Measurements from ENCODE around the gene RRBP1.
"Not testable (repeated sequence)": the region's sequence is repeated elsewhere in the genome, so short reads cannot be mapped to it uniquely, and the experiment has no call there.

Gene RRBP1

GRCh38 chr20:17707951-17708350, 25.9 kb upstream of the RRBP1 start:
- DNase-seq: not testable (repeated sequence)

GRCh38 chr20:17706632-17707031, 24.6 kb upstream of the RRBP1 start:
- no peak for DNase-seq

DNA sequence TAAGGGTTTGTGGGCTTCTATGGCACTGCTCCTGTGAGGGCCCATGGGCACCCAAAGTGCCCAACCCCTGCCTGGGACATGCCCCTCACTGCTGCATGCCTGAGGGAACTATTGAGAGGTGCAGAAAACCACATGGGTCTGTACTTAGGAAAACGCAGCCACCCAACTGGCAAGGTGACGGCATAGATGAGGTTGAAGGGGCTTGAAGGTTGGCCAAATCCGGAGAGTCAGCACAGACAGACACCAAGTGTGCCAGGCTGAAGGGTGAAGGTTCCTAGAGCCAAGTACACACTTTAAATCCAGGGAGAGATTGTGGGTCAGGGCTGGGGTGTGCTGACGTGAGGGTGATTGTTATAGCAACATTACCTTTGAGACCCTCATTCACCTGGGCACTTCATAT, 23.9 kb upstream of the RRBP1 start:
- DNase-seq: no peak

GRCh38 chr20:17704589-17705317, 22.7 kb upstream of the RRBP1 start:
- DNase-seq: no peak

- DNase-seq: no peak
Observed at GRCh38 chr20:17701826-17702225, 19.8 kb upstream of the RRBP1 start.

DNA sequence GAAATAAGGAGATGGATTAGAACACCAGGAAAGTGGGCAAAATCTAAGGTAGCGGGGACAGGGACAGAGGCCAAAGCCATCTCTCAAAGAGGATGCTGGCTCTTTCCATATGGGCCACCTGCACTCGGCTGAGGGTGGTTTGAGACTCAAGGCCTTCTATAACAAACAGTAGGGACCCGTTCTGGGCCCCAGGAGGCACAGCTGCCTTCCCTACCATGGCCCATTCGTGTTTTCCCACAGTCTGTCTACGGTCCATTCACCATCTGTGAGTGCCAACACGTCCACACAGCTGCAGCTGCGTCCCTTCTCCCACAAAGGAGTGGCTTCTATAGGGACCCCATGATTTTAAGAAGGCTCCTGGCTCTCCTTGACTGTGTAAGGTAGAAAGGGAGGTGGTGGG, 18.6 kb upstream of the RRBP1 start:
- no peak for DNase-seq

DNA sequence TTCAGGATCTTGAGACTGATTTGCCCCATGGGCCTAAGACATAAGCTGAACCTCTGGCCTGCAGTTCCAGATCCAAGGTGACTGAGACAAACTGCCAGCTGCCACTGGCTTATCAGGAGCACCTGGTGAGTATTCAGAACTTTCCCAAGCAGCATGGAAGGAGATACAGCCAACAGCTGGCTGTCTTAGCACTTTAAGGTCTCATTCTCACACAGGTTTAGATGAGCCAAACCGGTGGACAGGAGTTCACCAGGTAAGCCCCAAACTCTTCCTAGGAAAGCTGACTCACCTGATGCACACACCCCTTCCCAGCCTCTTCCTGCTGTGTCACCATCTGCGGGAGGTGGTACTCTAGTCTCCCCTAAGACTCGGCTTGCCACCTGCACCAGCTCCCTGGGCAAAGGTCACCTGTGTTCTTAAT, 17.9 kb upstream of the RRBP1 start, which contains the start of gene BANF2:
BANF2 (plus strand) TSS at position 36 of the 421 bp plus-strand sequence. CDS start 25,060 bp downstream, outside the sequence.
- DNase-seq: no peak

DNA sequence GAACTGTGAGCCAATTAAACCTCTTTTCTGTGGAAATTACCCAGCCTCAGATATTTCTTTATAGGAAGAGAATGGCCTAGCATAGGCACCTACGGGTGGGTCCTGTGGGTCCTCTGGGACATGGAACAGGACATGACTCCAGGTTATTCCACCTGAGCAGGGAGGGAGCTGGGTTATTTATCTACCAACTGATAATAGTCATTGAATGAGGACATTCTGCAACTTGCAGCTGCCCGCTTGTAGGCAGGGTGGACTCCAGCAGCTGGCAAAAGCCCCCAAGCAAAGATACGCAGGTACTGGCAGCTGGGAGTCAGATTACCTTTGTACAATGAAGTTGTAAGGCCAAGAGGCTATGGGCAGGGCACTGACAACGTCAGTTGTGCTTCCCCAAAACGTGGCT, 16.3 kb upstream of the RRBP1 start:
- no peak for DNase-seq

DNA sequence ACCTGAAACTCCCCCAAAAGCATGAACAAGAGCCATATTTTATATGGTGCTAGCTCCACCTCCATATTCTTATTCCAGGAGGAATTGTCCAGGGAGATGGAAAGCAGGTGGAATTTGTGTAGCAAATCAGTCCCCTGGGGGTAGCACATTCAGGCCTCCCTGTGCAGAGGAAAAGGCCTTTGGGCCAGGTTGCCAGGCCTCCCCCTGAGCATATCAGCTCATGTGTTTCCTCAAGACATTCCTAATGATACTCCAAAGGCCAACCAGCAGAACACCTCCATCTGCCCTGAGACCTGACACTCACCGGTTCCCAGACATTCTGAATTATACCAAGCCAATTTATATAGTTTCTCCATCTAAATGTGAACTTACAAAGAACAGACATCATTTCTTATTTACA, 15.1 kb upstream of the RRBP1 start:
- DNase-seq: no peak

DNA sequence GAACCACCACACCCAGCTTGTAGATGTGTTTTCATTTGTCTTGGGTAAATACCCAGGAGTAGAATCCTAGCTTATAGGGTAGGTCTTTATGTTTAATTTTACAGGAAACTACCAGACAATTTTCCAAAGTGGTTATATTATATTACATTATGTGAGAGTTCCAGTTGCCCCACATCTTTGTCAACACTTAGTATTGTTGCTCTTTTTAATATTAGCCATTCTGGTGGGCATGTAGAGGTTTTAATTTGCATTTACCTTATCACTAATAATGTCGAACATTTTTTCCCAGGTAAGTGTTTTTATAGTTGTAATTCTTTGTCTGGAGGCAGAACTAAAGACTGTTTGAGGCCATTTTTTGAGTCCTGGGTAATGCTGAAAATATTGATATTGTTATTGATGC, 14.2 kb upstream of the RRBP1 start:
- DNase-seq: no peak

DNA sequence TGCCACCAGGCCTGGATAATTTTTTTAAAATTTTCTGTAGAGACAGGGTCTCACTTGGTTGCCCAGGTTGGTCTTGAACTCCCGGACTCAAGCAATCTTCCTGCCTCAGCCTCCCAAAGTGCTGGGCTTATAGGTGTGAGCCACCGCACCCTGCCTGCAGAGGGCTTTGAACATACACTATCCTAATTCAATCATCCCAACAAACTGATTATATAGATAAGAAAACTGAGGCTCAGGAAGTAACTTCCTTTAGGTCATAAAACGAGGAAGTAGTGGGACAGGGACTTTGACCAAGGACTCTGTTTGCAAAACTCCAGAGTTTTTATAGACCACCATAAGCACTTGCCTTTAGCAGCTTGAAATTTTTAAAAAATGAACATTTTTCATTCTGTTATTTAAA, 12.7 kb upstream of the RRBP1 start:
- DNase-seq: no peak

GRCh38 chr20:17693444-17694001, 11.5 kb upstream of the RRBP1 start:
- no peak for DNase-seq

- DNase-seq: no peak
Observed at GRCh38 chr20:17691758-17692157, 9.7 kb upstream of the RRBP1 start.

- DNase-seq: no peak
Observed at GRCh38 chr20:17690144-17690543, 8.1 kb upstream of the RRBP1 start.

GRCh38 chr20:17688965-17689364, 6.9 kb upstream of the RRBP1 start:
- DNase-seq: no peak

- no peak for DNase-seq
Observed at GRCh38 chr20:17687800-17688199, 5.8 kb upstream of the RRBP1 start.

- no peak for DNase-seq
Observed at GRCh38 chr20:17685168-17685567, 3.1 kb upstream of the RRBP1 start.

- no peak for DNase-seq
Observed at GRCh38 chr20:17684077-17684888, 2.2 kb upstream of the RRBP1 start.

DNA sequence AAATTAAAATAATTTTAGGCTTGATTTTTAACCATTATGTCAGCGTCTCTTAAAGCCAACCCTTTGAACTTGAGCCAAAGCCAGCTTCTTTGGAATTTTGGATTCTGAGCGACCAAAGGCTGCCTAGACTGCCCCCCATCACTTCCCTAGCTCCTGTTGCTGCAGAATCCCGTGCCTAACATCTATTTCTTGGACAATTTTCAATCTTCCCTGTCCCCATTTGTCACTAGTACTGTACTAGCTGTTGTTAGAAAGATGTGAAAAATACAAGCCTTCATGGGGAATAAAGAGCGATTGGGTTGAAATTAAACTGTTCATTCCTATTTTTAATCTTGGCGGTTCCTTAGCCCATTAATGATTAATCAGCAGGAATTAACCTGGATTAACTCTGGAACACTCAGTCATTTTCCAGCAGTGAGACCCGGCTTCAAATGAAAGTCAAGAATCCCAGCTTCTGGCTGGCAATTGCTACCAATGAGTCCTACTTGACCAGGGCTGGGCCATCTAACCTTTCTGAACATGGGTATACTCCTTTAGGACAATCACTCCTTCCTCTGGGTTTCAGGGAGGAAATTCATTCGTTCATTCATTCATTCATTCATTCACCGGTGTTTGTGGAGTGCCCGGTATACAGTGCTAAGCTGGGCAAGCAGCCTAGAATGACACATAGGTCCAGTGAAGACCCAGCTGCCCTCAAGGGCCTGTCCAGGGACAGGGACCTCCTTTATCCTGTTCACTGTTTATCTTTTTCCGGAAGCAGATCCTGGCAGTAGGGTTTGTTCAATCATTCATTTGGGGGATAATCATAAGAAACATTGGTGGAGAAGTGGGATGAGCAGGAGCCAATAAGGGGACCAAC, 1.4 kb upstream of the RRBP1 start:
- no peak for DNase-seq

DNA sequence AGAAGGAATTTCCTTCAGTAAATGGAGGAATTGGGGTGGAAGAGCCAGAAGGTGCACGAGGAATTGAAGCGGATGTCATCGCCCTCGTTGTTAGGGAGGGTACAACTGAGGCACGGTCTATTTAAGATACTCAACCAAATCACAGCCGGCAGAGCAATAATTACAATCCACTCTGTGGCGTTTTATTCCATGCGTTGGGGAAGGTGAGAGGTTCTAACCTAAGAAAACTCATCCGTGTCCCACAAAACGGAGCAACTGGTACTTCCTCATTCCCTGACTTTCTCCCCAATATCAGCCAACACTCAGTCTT, 802 bp upstream of the RRBP1 start:
- no peak for DNase-seq

DNA sequence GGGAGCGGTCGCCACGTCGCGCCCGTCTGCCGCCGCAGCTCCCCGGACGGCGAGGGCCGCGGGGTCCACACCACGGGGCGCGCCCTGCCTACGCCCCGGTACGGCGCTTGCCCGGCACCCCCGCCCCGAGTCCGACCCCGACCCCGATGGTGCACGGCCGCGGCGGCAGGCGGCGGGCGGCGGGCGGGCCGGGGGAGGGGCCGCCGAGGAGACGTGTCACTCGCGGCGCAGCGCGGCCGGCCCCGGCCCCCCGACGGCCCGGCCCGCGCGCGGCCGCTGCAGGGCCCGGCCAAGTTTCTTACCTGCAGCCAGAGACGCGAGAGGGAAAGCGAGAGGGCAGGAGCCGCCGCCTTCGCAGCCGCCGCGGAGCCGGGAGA, 328 bp downstream of the RRBP1 start:
- no peak for DNase-seq

DNA sequence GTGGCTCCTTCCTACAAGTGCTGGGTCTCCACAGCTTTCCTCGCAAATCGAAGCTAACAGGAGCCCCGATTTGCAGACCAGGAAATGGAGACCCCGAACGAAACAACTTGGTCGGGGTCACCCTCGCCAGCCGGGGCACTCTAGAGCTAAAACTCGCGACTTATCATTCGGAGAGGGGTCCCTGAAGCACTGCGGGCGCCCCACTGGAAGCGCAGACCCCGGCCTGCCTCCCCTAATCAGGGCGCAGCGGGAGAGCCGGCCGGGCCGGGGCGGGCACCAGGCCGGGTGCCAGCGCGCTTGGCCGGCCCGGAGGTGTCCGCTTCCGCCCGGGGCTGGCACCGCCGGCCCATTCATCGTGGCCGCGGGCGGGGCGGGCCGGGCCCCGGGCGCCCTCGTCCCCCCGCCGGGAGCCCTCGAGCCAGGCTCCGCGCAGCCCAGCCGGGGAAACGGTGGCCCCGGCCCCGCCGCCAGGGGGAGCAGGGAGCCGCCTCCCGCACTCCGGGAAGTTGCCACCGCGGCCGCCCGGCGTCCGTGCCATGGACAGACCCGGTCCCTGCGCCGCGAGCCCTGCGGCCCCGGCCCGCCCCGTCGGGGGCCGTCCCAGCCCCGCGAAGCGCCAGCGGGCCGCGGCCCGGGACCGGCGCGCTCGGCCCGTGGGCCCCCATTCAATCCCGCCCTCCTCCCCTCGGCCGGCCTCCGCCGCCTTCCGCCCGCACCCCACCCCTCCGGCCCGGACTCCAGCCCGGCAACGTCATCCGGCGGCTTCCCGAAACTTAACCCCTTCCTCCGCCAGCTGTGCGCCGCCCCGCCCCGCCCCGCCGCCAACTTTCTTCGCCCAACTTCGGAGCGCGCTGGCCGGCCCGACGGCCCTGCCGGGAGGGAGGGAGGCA, 961 bp downstream of the RRBP1 start:
- DNase-seq: no peak

All from DMS 273 treated with DMSO at 0.1 percent for 48 hours (cell line).